Fibroblast of the aortic adventitia (primary cell): ENCODE measurements around the gene RAB3A. TPM values are rescaled to one million over a fixed set of nuclear protein-coding genes. Genes with fewer than 3 reads are reported as not detected.

ENCODE experiments used
- DNase-seq: peaks from one replicate; pipeline ENCODE4 v3.0.0-alpha.2; 2010; ENCODE audit warnings: low read depth
- H3K4me3 ChIP-seq: 2 replicates; pipeline ENCODE4 v1.5.1; 2011; ENCODE audit warnings: low read depth, mild to moderate bottlenecking, control low read depth, low read length, moderate library complexity
- small RNA-seq: library from RNA; depleted of rRNA; stranded (forward); fragments of <200 nt; gene quantifications from one replicate; pipeline ENCODE3, GENCODE V24; 2012
- total RNA-seq: library from RNA; depleted of rRNA; stranded (reverse); fragments of >200 nt; gene quantifications from 2 replicates; pipeline ENCODE4 v1.2.3, GENCODE V29; 2012; ENCODE audit warnings: low replicate concordance
- TF ChIP-seq, protein P1 (sequence below): IDR thresholded peaks from 2 replicates; pipeline ENCODE4 v1.5.1; 2011; ENCODE audit warnings: mild to moderate bottlenecking, low read length, control low read depth, inconsistent platforms; ENCODE audit not compliant: insufficient read depth

The RAB3A gene
- total RNA-seq, 1 donor = 2.8 TPM

DNA sequence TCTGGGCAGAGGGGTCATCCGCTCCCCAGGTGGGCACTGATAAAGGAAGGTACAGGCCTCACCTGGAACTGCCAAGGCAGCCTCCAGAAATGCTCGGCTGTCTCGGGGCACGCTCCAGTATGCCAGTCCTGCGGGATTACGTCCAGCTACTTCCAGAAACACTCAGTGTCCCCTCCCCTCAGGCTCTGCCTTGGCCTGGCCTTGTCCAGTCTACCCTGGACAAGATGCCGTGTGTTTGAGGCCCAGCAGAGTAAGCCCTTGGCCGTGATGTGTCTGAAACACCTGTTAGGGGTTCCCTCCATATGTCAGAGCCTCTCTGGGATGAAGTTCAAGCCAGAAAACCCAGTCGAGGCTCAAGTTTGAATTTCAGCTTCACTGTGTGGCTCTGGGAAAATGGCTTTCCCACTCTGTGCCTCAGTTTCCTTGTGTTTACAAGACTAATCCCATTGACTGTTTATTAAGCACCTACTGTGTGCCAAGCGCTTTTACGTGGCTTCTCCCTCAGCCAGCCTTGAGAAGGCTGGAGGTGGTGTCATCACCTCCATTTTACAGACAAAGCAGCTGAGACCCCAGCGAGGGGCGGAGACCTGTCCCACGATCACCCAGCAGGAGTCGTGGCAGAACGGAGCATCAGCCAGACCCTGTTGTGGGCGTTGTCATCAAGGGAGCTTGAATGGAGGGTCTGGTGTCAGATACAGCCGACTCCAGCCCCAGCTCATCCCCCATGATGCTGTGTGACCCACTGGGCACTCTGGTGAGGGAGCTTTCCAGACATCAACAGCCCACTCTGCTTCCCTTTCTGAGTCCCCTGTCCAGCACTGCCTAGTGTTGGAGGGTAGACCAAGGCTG is 52.8 kb downstream of the RAB3A start:
- no peak for DNase-seq
- TF ChIP-seq, protein P1, sequence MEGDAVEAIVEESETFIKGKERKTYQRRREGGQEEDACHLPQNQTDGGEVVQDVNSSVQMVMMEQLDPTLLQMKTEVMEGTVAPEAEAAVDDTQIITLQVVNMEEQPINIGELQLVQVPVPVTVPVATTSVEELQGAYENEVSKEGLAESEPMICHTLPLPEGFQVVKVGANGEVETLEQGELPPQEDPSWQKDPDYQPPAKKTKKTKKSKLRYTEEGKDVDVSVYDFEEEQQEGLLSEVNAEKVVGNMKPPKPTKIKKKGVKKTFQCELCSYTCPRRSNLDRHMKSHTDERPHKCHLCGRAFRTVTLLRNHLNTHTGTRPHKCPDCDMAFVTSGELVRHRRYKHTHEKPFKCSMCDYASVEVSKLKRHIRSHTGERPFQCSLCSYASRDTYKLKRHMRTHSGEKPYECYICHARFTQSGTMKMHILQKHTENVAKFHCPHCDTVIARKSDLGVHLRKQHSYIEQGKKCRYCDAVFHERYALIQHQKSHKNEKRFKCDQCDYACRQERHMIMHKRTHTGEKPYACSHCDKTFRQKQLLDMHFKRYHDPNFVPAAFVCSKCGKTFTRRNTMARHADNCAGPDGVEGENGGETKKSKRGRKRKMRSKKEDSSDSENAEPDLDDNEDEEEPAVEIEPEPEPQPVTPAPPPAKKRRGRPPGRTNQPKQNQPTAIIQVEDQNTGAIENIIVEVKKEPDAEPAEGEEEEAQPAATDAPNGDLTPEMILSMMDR = no peak
- H3K4me3 ChIP-seq = no peak overlapping the region

DNA sequence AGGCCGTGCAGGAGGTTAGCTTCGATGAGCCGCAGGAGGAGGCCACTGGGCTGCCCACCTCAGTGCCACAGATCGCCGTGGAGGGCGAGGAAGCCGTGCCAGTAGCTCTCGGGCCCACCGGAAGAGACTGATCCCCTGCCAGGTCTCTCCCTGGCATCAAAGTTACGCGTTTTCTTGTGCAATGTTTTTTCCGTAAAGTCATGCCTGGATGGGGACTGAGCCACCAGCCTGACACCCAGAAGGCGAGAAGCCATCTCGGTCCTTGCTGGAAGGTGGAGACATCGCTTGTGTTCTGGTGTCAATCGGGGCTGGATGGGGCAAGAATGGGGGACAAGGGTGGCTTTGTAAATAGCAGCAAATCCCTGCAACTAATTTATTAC is 54.3 kb downstream of the RAB3A start:
- TF ChIP-seq, protein P1 = no peak
- no peak overlapping the region for H3K4me3 ChIP-seq
- no peak for DNase-seq

DNA sequence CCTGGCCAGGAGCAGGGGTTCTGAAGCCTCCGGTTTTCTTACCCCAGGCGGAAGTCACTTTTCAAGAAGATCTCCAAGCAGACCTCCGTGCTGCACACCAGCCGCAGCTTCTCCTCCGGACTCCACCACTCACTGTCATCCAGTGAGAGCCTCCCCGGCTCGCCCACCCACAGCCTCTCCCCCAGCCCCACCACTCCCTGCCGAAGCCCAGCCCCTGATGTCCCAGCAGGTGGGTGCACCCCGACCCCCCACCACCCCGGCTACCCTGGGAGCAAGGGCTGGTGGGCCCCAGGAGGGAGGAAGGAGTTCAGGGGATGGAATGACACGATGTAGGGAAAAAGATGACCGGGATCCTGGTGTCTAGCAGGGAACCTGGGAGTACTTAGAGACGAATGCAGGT is 56.4 kb downstream of the RAB3A start:
- DNase-seq = no peak
- H3K4me3 ChIP-seq = no peak overlapping the region
- TF ChIP-seq, protein P1 = no peak

Small RNAs within 50 kb of the gene (small RNA-seq; reads per million reads assigned to genes)
- not detected for gene IFI30

Other genes starting within 250 kb of the RAB3A start
- 0.25 TPM in 1 of 2 replicates, not detected in the other for gene KCNN1, start 236.9 kb downstream of the RAB3A start, total RNA-seq
- gene ARRDC2, start 195.9 kb downstream of the RAB3A start, total RNA-seq = 4.2 and 8.0 TPM in 2 replicates
- not detected in 2 replicates for gene IL12RB1, start 117.1 kb downstream of the RAB3A start, total RNA-seq
- gene MAST3, start 106.3 kb downstream of the RAB3A start, total RNA-seq = 2.4 and 3.1 TPM in 2 replicates
- gene PIK3R2, start 50.9 kb downstream of the RAB3A start, total RNA-seq = 36.7 and 41.3 TPM in 2 replicates
- 0.90 and 23.1 TPM in 2 replicates for gene IFI30, start 30.2 kb downstream of the RAB3A start, total RNA-seq
- gene MPV17L2, start 10.8 kb downstream of the RAB3A start, total RNA-seq = 4.4 and 11.7 TPM in 2 replicates
- gene PDE4C, start 22.4 kb upstream of the RAB3A start, total RNA-seq = not detected in 2 replicates
- gene IQCN, start 70.4 kb upstream of the RAB3A start, total RNA-seq = 1.5 and 4.4 TPM in 2 replicates
- gene JUND, start 77.6 kb upstream of the RAB3A start, total RNA-seq = 61.9 and 85.6 TPM in 2 replicates
- gene LSM4, start 119.0 kb upstream of the RAB3A start, total RNA-seq = 113 and 119 TPM in 2 replicates
- gene PGPEP1, start 136.6 kb upstream of the RAB3A start, total RNA-seq = 9.6 and 27.2 TPM in 2 replicates
- 23.8 and 27.6 TPM in 2 replicates for gene GDF15, start 182.1 kb upstream of the RAB3A start, total RNA-seq
- gene LRRC25, start 193.6 kb upstream of the RAB3A start, total RNA-seq = 0.09 TPM in 1 of 2 replicates, not detected in the other
- 66.7 and 76.4 TPM in 2 replicates for gene SSBP4, start 215.4 kb upstream of the RAB3A start, total RNA-seq
- gene ISYNA1, start 234.1 kb upstream of the RAB3A start, total RNA-seq = 6.3 and 42.1 TPM in 2 replicates